Upper lobe of left lung (tissue), 6 donors: ENCODE data around the gene PDCD6IP. TPM values are rescaled to one million over a fixed set of nuclear protein-coding genes. Genes with fewer than 3 reads are reported as not detected.
"Not testable (repeated sequence)": the region's sequence is repeated elsewhere in the genome, so short reads cannot be mapped to it uniquely, and the experiment has no call there.

Experiments used
- ATAC-seq, 2 donors: fragments of 200-7000 bp; cut with Tn5 transposase; one replicate each; pipeline ENCODE4 v1.9.1; 2022; ENCODE audit warnings: mild to moderate bottlenecking in 2 of 2, moderate library complexity in 2 of 2; ENCODE audit not compliant: low FRiP score in 2 of 2
- DNase-seq, 2 donors: peaks; one replicate each; pipeline ENCODE4 v3.0.0-alpha.2; 2019 to 2020
- H3K27ac ChIP-seq, 4 donors: fragments of 200-600 bp; sonication (generic); one replicate each; pipeline ENCODE4 v1.5.1; 2016 to 2019
- H3K27me3 ChIP-seq, 4 donors: fragments of 200-600 bp; sonication (generic); one replicate each; pipeline ENCODE4 v1.5.1; 2017 to 2019
- H3K36me3 ChIP-seq, 4 donors: fragments of 200-600 bp; sonication (generic); one replicate each; pipeline ENCODE4 v1.5.1; 2016 to 2019
- H3K4me1 ChIP-seq, 4 donors: fragments of 200-600 bp; sonication (generic); one replicate each; pipeline ENCODE4 v1.5.1; 2018 to 2019
- H3K4me3 ChIP-seq, 4 donors: fragments of 200-600 bp; sonication (generic); one replicate each; pipeline ENCODE4 v1.5.1; 2017 to 2019; ENCODE audit warnings: mild to moderate bottlenecking in 2 of 4, moderate library complexity in 1 of 4
- H3K9me3 ChIP-seq, 4 donors: fragments of 200-600 bp; sonication (generic); one replicate each; pipeline ENCODE4 v1.5.1; 2018 to 2019
- CTCF ChIP-seq, 6 experiments: fragments of 450-650 bp in 4 of 6; fragments of 200-600 bp in 2 of 6; sonication (generic) in 2 of 6; IDR thresholded peaks; one replicate each; pipeline ENCODE4 v1.5.1; 2016 to 2019; ENCODE audit warnings: antibody characterized with exemption in 6 of 6
- EP300 ChIP-seq, 4 donors: sonication (generic); formaldehyde crosslinking; IDR thresholded peaks; one replicate each; pipeline ENCODE4 v1.5.1; 2017; ENCODE audit warnings: antibody characterized with exemption in 4 of 4, control low read depth in 2 of 4
- POLR2A ChIP-seq, 4 donors: fragments of 450-650 bp; IDR thresholded peaks; one replicate each; pipeline ENCODE4 v1.5.1; 2016 to 2017; ENCODE audit warnings: antibody characterized with exemption in 4 of 4, mild to moderate bottlenecking in 2 of 4
- POLR2AphosphoS5 ChIP-seq, 2 donors: sonication (generic); formaldehyde crosslinking; IDR thresholded peaks; one replicate each; pipeline ENCODE4 v1.5.1; 2017; ENCODE audit warnings: antibody characterized with exemption in 2 of 2
- WGBS, 2 donors: methylation state at CpG; one replicate each; pipeline ENCODE4 v1.1.5; 2017 to 2018; 5-methylcytosine and 5-hydroxymethylcytosine counted together
- total RNA-seq, 6 donors: library from RNA; depleted of rRNA in 4 of 6; stranded (reverse); fragments of >200 nt in 4 of 6; gene quantifications; one replicate each; pipeline versions ENCODE4 v1.1.0 to v1.2.1, GENCODE V29; 2016 to 2021
- donor health status: DM: no; HTN: no; CAD: no; lungs with moderate emphysema.
- donor health status: DM: no; HTN: yes; CAD: no; lungs with severe emphysema.

Gene PDCD6IP
- total RNA-seq, 6 donors from 2014 or later: 120 to 289 (median 259) TPM

GRCh38 chr3:33839283-33839682, 40.9 kb downstream of the PDCD6IP start:
- H3K36me3 ChIP-seq: peaks cover 10 to 84% (median 29%) of the 10 kb centered on the region in 4 donors
- H3K9me3 ChIP-seq: no peaks in the 10 kb centered on the region
- H3K4me1 ChIP-seq: peaks cover 0 to 3% (median 0%) of the 10 kb centered on the region in 4 donors
- DNase-seq: no peak
- no peak for TF ChIP-seq POLR2AphosphoS5 (IDR thresholded peaks at IDR 0.05)
- TF ChIP-seq POLR2A (IDR thresholded peaks at IDR 0.05): no peak
- no peaks in the 10 kb centered on the region for H3K27me3 ChIP-seq
- H3K27ac ChIP-seq: no peak overlapping the region
- 92 to 93% methylated on average over 3 of the region's 3 CpGs for WGBS, 2 donors
- no peak overlapping the region for H3K4me3 ChIP-seq
- no peak for ATAC-seq

GRCh38 chr3:33840179-33840578, 41.7 kb downstream of the PDCD6IP start:
- TF ChIP-seq POLR2AphosphoS5 (IDR thresholded peaks at IDR 0.05): no peak
- no peak for TF ChIP-seq EP300 (IDR thresholded peaks at IDR 0.05)
- no peak for TF ChIP-seq CTCF (IDR thresholded peaks at IDR 0.05)
- TF ChIP-seq POLR2A (IDR thresholded peaks at IDR 0.05): no peak
- no peaks in the 10 kb centered on the region for H3K27me3 ChIP-seq
- no peak overlapping the region for H3K27ac ChIP-seq
- no peak for DNase-seq
- no peaks in the 10 kb centered on the region for H3K4me1 ChIP-seq
- H3K9me3 ChIP-seq: no peaks in the 10 kb centered on the region
- H3K36me3 ChIP-seq: peaks cover 10 to 91% (median 32%) of the 10 kb centered on the region in 4 donors
- ATAC-seq: no peak
- H3K4me3 ChIP-seq: no peak overlapping the region
- WGBS, 2 donors: 90 to 99% methylated on average over 2 of the region's 2 CpGs

GRCh38 chr3:33848624-33849347, 50.4 kb downstream of the PDCD6IP start:
- Histone ChIP-seq H3K4me1 (peaks cover 0 to 8% (median 6%) of the 10 kb centered on the region in 4 donors), H3K36me3 (peaks cover 0 to 59% (median 22%) of the 10 kb centered on the region in 4 donors), H3K27me3 (no peaks in the 10 kb centered on the region), H3K27ac (peak overlapping the region in 1 of 4 donors; percentile 16), H3K4me3 (no peak overlapping the region), H3K9me3 (no peaks in the 10 kb centered on the region)
- WGBS, 2 donors: 71 to 79% methylated on average over 9 to 10 of the region's 10 CpGs
- TF ChIP-seq CTCF (IDR thresholded peaks at IDR 0.05) (no peak), POLR2AphosphoS5 (IDR thresholded peaks at IDR 0.05) (no peak), POLR2A (IDR thresholded peaks at IDR 0.05) (no peak), EP300 (IDR thresholded peaks at IDR 0.05) (no peak)
- ATAC-seq (no peak), DNase-seq (no peak)

GRCh38 chr3:33850599-33850998, 52.2 kb downstream of the PDCD6IP start:
- H3K27me3 ChIP-seq, H3K27ac ChIP-seq, H3K9me3 ChIP-seq, DNase-seq, ATAC-seq, H3K4me3 ChIP-seq: not testable (repeated sequence)
- peaks cover 0 to 55% (median 20%) of the 10 kb centered on the region in 4 donors for H3K36me3 ChIP-seq
- H3K4me1 ChIP-seq: peaks cover 4 to 11% (median 7%) of the 10 kb centered on the region in 4 donors
- 51 to 56% methylated on average over 3 of the region's 3 CpGs for WGBS, 2 donors

GRCh38 chr3:33855407-33855806, 57.0 kb downstream of the PDCD6IP start:
- peak overlapping the region in 1 of 4 donors; percentile 49 for H3K27ac ChIP-seq
- not testable (repeated sequence) for DNase-seq, H3K9me3 ChIP-seq, H3K4me3 ChIP-seq, ATAC-seq, H3K4me1 ChIP-seq, H3K27me3 ChIP-seq
- 50 to 74% methylated on average over 1 of the region's 1 CpG for WGBS, 2 donors
- H3K36me3 ChIP-seq: peaks cover 6 to 71% (median 29%) of the 10 kb centered on the region in 4 donors

- Histone ChIP-seq H3K4me1 (peaks cover 0 to 8% (median 3%) of the 10 kb centered on the region in 4 donors), H3K9me3 (no peaks in the 10 kb centered on the region), H3K27me3 (no peaks in the 10 kb centered on the region), H3K27ac (peak overlapping the region in 1 of 4 donors; percentile 49), H3K36me3 (peaks cover 6 to 71% (median 29%) of the 10 kb centered on the region in 4 donors), H3K4me3 (no peak overlapping the region)
- no peak for TF ChIP-seq CTCF (IDR thresholded peaks at IDR 0.05)
- TF ChIP-seq POLR2AphosphoS5 (IDR thresholded peaks at IDR 0.05): no peak
- no peak for TF ChIP-seq POLR2A (IDR thresholded peaks at IDR 0.05)
- no peak for TF ChIP-seq EP300 (IDR thresholded peaks at IDR 0.05)
- ATAC-seq (no peak), DNase-seq (peak in 1 of 2 donors; percentile 20)
- 79% methylated on average over 10 of the region's 10 CpGs for WGBS, 2 donors
Measured at GRCh38 chr3:33855884-33856546, 57.6 kb downstream of the PDCD6IP start.

- WGBS, 2 donors: 91% methylated on average over 1 of the region's 1 CpG
- peaks cover 6 to 82% (median 30%) of the 10 kb centered on the region in 4 donors for H3K36me3 ChIP-seq
- H3K9me3 ChIP-seq: not testable (repeated sequence)
Measured at GRCh38 chr3:33857701-33858100, 59.3 kb downstream of the PDCD6IP start.

More at GRCh38 chr3:33857701-33858100, 59.3 kb downstream of the PDCD6IP start:
- not testable (repeated sequence) for H3K4me3 ChIP-seq, H3K27me3 ChIP-seq, DNase-seq, H3K4me1 ChIP-seq, ATAC-seq, H3K27ac ChIP-seq
